ENCODE measurements around the gene ADAMTS17.

ADAMTS17 gene

GRCh38 chr15:100297812-100298211 lies 44.0 kb downstream of the ADAMTS17 start:
- H3K27me3 ChIP-seq (ENCODE audit: low read depth, low read length) = no peaks in the 10 kb centered on the region
- no peak overlapping the region for H3K4me2 ChIP-seq (ENCODE audit: low read length)
- TF ChIP-seq CTCF (IDR thresholded peaks at IDR 0.05; ENCODE audit: low read depth, low read length) (no peak), EZH2phosphoT487 (IDR thresholded peaks at IDR 0.05; ENCODE audit: low read depth) (no peak)
- no peak overlapping the region for H3K27ac ChIP-seq (ENCODE audit: low read length)
- H3K79me2 ChIP-seq (ENCODE audit: low read length) = no peaks in the 10 kb centered on the region
- no peaks in the 10 kb centered on the region for H4K20me1 ChIP-seq (ENCODE audit: insufficient read depth, low read length)
- no peaks in the 10 kb centered on the region for H3K9me3 ChIP-seq (ENCODE audit: insufficient read depth, low read length)
- no peak overlapping the region for H2AFZ ChIP-seq (ENCODE audit: low read depth, low read length)
- H3K36me3 ChIP-seq (replicated peaks; ENCODE audit: low read depth, low read length) = no peaks in the 10 kb centered on the region
- H3K4me3 ChIP-seq (ENCODE audit: low read length) = no peak overlapping the region
- no peaks in the 10 kb centered on the region for H3K4me1 ChIP-seq (ENCODE audit: low read length)
- H3K9ac ChIP-seq (ENCODE audit: low read length) = no peak overlapping the region

- Histone ChIP-seq H3K4me1 (ENCODE audit: low read length) (no peaks in the 10 kb centered on the region), H3K79me2 (ENCODE audit: low read length) (no peaks in the 10 kb centered on the region), H3K27ac (ENCODE audit: low read length) (no peak overlapping the region), H3K36me3 (replicated peaks; ENCODE audit: low read depth, low read length) (no peaks in the 10 kb centered on the region), H3K4me2 (ENCODE audit: low read length) (no peak overlapping the region), H3K9me3 (ENCODE audit: insufficient read depth, low read length) (no peaks in the 10 kb centered on the region), H3K4me3 (ENCODE audit: low read length) (no peak overlapping the region), H3K9ac (ENCODE audit: low read length) (no peak overlapping the region), H4K20me1 (ENCODE audit: insufficient read depth, low read length) (no peaks in the 10 kb centered on the region), H2AFZ (ENCODE audit: low read depth, low read length) (no peak overlapping the region), H3K27me3 (ENCODE audit: low read depth, low read length) (no peaks in the 10 kb centered on the region)
- TF ChIP-seq CTCF (IDR thresholded peaks at IDR 0.05; ENCODE audit: low read depth, low read length) = no peak
These were observed 45.7 kb downstream of the ADAMTS17 start for GRCh38 chr15:100295939-100296565.

- no peak overlapping the region for H3K9ac ChIP-seq (ENCODE audit: low read length)
- no peak overlapping the region for H3K27ac ChIP-seq (ENCODE audit: low read length)
- H3K27me3 ChIP-seq (ENCODE audit: low read depth, low read length) = no peaks in the 10 kb centered on the region
- no peak overlapping the region for H3K4me3 ChIP-seq (ENCODE audit: low read length)
- no peaks in the 10 kb centered on the region for H3K36me3 ChIP-seq (replicated peaks; ENCODE audit: low read depth, low read length)
- H3K79me2 ChIP-seq (ENCODE audit: low read length) = no peaks in the 10 kb centered on the region
- no peak overlapping the region for H3K4me2 ChIP-seq (ENCODE audit: low read length)
- H3K9me3 ChIP-seq (ENCODE audit: insufficient read depth, low read length) = no peaks in the 10 kb centered on the region; the same call in 1 of the 2 replicates
- no peaks in the 10 kb centered on the region for H3K4me1 ChIP-seq (ENCODE audit: low read length)
- no peaks in the 10 kb centered on the region for H4K20me1 ChIP-seq (ENCODE audit: insufficient read depth, low read length)
- TF ChIP-seq CTCF (IDR thresholded peaks at IDR 0.05; ENCODE audit: low read depth, low read length) = no peak
- TF ChIP-seq EZH2phosphoT487 (IDR thresholded peaks at IDR 0.05; ENCODE audit: low read depth) = no peak
- no peak overlapping the region for H2AFZ ChIP-seq (ENCODE audit: low read depth, low read length)
These were observed 49.8 kb downstream of the ADAMTS17 start for GRCh38 chr15:100292010-100292409.

- TF ChIP-seq CTCF (IDR thresholded peaks at IDR 0.05; ENCODE audit: low read depth, low read length) (no peak), EZH2phosphoT487 (IDR thresholded peaks at IDR 0.05; ENCODE audit: low read depth) (no peak)
- no peaks in the 10 kb centered on the region for H3K36me3 ChIP-seq (replicated peaks; ENCODE audit: low read depth, low read length)
- H3K9me3 ChIP-seq (ENCODE audit: insufficient read depth, low read length) = no peaks in the 10 kb centered on the region; the same call in 1 of the 2 replicates
- H4K20me1 ChIP-seq (ENCODE audit: insufficient read depth, low read length) = no peaks in the 10 kb centered on the region
- no peaks in the 10 kb centered on the region for H3K4me1 ChIP-seq (ENCODE audit: low read length)
- no peak overlapping the region for H2AFZ ChIP-seq (ENCODE audit: low read depth, low read length)
- H3K4me2 ChIP-seq (ENCODE audit: low read length) = no peak overlapping the region
- H3K4me3 ChIP-seq (ENCODE audit: low read length) = no peak overlapping the region
- H3K9ac ChIP-seq (ENCODE audit: low read length) = no peak overlapping the region
- no peaks in the 10 kb centered on the region for H3K79me2 ChIP-seq (ENCODE audit: low read length)
- H3K27ac ChIP-seq (ENCODE audit: low read length) = no peak overlapping the region
- no peaks in the 10 kb centered on the region for H3K27me3 ChIP-seq (ENCODE audit: low read depth, low read length)
These were observed 50.7 kb downstream of the ADAMTS17 start for GRCh38 chr15:100291106-100291505.

Data from OCI-LY3 (cell line).